Activated T-helper 1 cell treated with anti-CD3 and anti-CD28 coated beads, Interleukin-12 subunit alpha, Interleukin-12 subunit beta, Interleukin-2, Interleukin-4 antibody, amounts not matched to agents 30 ng/mL and 10 ng/mL and 1 ng/mL, durations not matched to agents 14 hours and 24 hours and 36 hours (primary cell): Measurements from ENCODE around the gene MCAM. TPM values are rescaled to one million over a fixed set of nuclear protein-coding genes. Genes with fewer than 3 reads are reported as not detected.
A peak's percentile ranks its signal among the peaks of the same experiment; 100 is the strongest.

Experiments used
- DNase-seq: peaks from one replicate; pipeline ENCODE4 v3.0.0; 2021; ENCODE audit warnings: low spot score
- H3K27ac Mint-ChIP-seq: one replicate; pipeline ENCODE4 v1.8.0; 2021; ENCODE audit warnings: mild to moderate bottlenecking, mixed read lengths
- H3K27me3 Mint-ChIP-seq: one replicate; pipeline ENCODE4 v1.8.0; 2022; ENCODE audit warnings: mild to moderate bottlenecking, moderate library complexity, mixed read lengths; ENCODE audit not compliant: insufficient read depth
- H3K36me3 Mint-ChIP-seq: one replicate; pipeline ENCODE4 v1.8.0; 2021; ENCODE audit warnings: low read depth, mixed read lengths
- H3K4me1 Mint-ChIP-seq: one replicate; pipeline ENCODE4 v1.8.0; 2021; ENCODE audit warnings: low read depth, mixed read lengths
- H3K4me3 Mint-ChIP-seq: one replicate; pipeline ENCODE4 v1.8.0; 2021; ENCODE audit warnings: mild to moderate bottlenecking, moderate library complexity, mixed read lengths
- H3K9me3 Mint-ChIP-seq: one replicate; pipeline ENCODE4 v1.8.0; 2021; ENCODE audit warnings: mixed read lengths
- intact Hi-C: fragments of 100-400 bp; cut with micrococcal nuclease; formaldehyde crosslinking; loops from one replicate; pipeline ENCODE4 v1.15.1; 2024
- total RNA-seq: library from RNA; stranded (reverse); gene quantifications from 2 replicates; pipeline ENCODE4 v1.2.3, GENCODE V29; 2022

Gene MCAM
- total RNA-seq, 1 donor from 2014 or later, result 6.0 TPM

- intact Hi-C loops, result no loop called here
- Mint-ChIP-seq H3K27me3 (peaks cover 36% of the 10 kb centered on the region), H3K27ac (no peak overlapping the region), H3K4me1 (peaks cover 20% of the 10 kb centered on the region), H3K9me3 (no peaks in the 10 kb centered on the region), H3K4me3 (no peak overlapping the region), H3K36me3 (peaks cover 14% of the 10 kb centered on the region)
- DNase-seq, result no peak
Measured at GRCh38 chr11:119342023-119342300, 25.0 kb upstream of the MCAM start.

GRCh38 chr11:119341222-119342022 is 24.5 kb upstream of the MCAM start:
- no peak for DNase-seq
- peaks cover 36% of the 10 kb centered on the region for H3K27me3 Mint-ChIP-seq
- H3K4me3 Mint-ChIP-seq, result no peak overlapping the region
- intact Hi-C loops, result no loop called here
- no peak overlapping the region for H3K27ac Mint-ChIP-seq
- peaks cover 23% of the 10 kb centered on the region for H3K4me1 Mint-ChIP-seq
- no peaks in the 10 kb centered on the region for H3K9me3 Mint-ChIP-seq
- peaks cover 17% of the 10 kb centered on the region for H3K36me3 Mint-ChIP-seq

- intact Hi-C loops, result no loop called here
- H3K9me3 Mint-ChIP-seq, result no peaks in the 10 kb centered on the region
- no peak within 1 kb of the TSS for H3K27ac Mint-ChIP-seq
- peaks cover 22% of the 10 kb centered on the region for H3K36me3 Mint-ChIP-seq
- peaks cover 31% of the 10 kb centered on the region for H3K4me1 Mint-ChIP-seq
- no peak for DNase-seq
- H3K27me3 Mint-ChIP-seq, result peaks cover 36% of the 10 kb centered on the region
- no peak within 1 kb of the TSS for H3K4me3 Mint-ChIP-seq
Measured at GRCh38 chr11:119340335-119341221, 23.6 kb upstream of the MCAM start, which contains the start of gene C1QTNF5. TSS of gene C1QTNF5 (minus strand) at chr11:119340883. CDS start at chr11:119340397, 486 bp downstream.

DNA sequence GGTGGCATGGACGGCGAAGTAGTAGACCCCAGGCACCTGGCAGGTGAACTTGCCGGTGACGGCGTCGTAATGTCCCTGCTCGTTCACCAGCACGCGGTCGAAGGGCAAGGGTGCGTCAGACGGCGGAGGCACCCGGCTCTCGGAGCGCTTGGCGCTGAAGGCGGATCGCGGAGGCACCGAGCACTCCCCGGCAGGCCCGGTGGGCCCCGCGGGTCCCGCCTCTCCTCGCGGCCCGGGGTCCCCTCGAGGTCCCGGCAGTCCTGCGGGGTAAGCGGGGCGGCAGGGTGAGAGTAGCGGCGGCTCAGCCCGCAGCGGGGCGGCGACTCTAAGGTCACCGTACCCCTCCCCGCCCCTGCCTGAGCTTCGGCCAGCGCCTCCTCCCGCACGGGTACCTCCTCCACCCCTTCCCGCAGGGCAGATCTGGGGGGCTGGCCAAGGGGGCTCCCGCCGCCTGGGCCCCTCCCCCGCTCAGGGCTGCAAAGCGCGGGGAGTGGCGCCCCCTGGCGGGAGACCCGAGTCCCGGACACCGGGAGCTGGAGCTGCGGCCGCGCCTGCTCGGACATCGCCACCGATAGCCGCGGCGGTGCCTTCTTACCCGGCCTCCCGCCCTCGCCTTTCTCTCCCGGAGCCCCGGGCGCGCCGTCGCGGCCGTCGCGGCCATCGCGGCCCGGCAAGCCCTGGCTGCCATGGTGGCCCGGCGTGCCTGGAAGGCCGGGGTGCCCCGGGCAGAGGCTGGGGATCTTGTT is 22.8 kb upstream of the MCAM start:
- Mint-ChIP-seq H3K27me3 (peaks cover 36% of the 10 kb centered on the region), H3K4me1 (peaks cover 39% of the 10 kb centered on the region), H3K36me3 (peaks cover 22% of the 10 kb centered on the region), H3K27ac (no peak overlapping the region), H3K4me3 (no peak overlapping the region), H3K9me3 (no peaks in the 10 kb centered on the region)
- no peak for DNase-seq
- intact Hi-C loops, result loop anchor here (2.0 kb wide), 1 partner anchor 17 kb away; no protein-coding TSS in a partner anchor

- H3K27me3 Mint-ChIP-seq, result peaks cover 32% of the 10 kb centered on the region
- intact Hi-C loops, result loop anchor here (1.0 to 2.0 kb wide), 3 partner anchors 18 to 42 kb away; partner anchors contain the start of gene USP2
Measured at GRCh38 chr11:119338965-119339588, 22.1 kb upstream of the MCAM start.

GRCh38 chr11:119338318-119338890 is 21.5 kb upstream of the MCAM start:
- intact Hi-C loops, result loop anchor here (1.0 to 2.0 kb wide), 3 partner anchors 17 to 43 kb away; partner anchors contain the start of gene USP2
- no peaks in the 10 kb centered on the region for H3K9me3 Mint-ChIP-seq
- no peak overlapping the region for H3K27ac Mint-ChIP-seq
- H3K36me3 Mint-ChIP-seq, result peaks cover 22% of the 10 kb centered on the region
- peak; percentile 49 for DNase-seq
- peaks cover 30% of the 10 kb centered on the region for H3K27me3 Mint-ChIP-seq
- H3K4me1 Mint-ChIP-seq, result peaks cover 44% of the 10 kb centered on the region
- peak overlapping the region; percentile 21 for H3K4me3 Mint-ChIP-seq

More at GRCh38 chr11:119338965-119339588, 22.1 kb upstream of the MCAM start:
- DNase-seq, result no peak
- Mint-ChIP-seq H3K4me1 (peaks cover 40% of the 10 kb centered on the region), H3K9me3 (no peaks in the 10 kb centered on the region), H3K36me3 (peaks cover 22% of the 10 kb centered on the region), H3K27ac (no peak overlapping the region), H3K4me3 (no peak overlapping the region)

- peaks cover 23% of the 10 kb centered on the region for H3K27me3 Mint-ChIP-seq
- H3K4me1 Mint-ChIP-seq, result peaks cover 50% of the 10 kb centered on the region
- H3K9me3 Mint-ChIP-seq, result no peaks in the 10 kb centered on the region
- no peak overlapping the region for H3K27ac Mint-ChIP-seq
- intact Hi-C loops, result loop anchor here (1.0 to 2.0 kb wide), 3 partner anchors 16 to 44 kb away; partner anchors contain the start of gene USP2
- no peak overlapping the region for H3K4me3 Mint-ChIP-seq
- no peak for DNase-seq
- H3K36me3 Mint-ChIP-seq, result peaks cover 22% of the 10 kb centered on the region
Measured at GRCh38 chr11:119337581-119338317, 20.8 kb upstream of the MCAM start.

DNA sequence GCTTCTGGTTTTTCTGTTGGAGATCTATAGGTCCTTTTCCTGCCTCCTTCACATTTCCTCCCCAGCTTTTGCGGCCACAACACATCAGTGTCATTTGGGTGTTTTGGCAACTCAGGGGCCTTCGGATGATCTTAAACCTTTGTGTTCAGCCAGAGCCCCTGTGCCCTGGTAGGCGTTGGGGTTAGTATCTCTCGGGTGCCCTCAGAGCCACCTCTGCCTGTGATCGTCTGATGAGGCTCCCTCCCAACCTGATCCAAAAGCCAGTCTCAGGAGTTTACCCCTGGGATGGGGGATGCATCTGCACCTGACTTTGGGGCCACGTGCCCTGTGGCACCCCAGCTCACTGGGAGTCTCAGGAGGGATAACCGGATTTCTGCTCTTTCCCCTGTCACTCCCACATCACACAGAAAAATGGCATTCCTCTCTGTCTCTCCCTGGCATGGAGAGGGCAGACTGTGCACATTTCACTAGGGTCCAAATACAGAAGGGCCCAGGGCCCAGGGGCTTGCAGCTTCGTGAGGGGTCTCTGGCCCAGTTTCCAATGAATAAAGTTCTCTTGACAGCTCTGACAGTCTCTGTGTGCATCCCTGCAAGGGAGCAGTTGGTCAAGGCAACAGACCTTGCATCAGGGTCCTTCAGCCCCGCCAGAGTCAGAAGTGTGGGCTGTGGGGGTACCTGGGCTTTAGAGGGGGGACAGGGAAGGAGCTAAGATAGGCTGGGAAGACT is 20.0 kb upstream of the MCAM start:
- Mint-ChIP-seq H3K27ac (no peak overlapping the region), H3K4me1 (peaks cover 53% of the 10 kb centered on the region), H3K4me3 (peak overlapping the region; percentile 97), H3K9me3 (no peaks in the 10 kb centered on the region), H3K27me3 (peaks cover 25% of the 10 kb centered on the region), H3K36me3 (peaks cover 22% of the 10 kb centered on the region)
- intact Hi-C loops, result no loop called here
- no peak for DNase-seq

- Mint-ChIP-seq H3K4me3 (peak overlapping the region; percentile 97), H3K27ac (peak overlapping the region; percentile 66), H3K27me3 (peaks cover 16% of the 10 kb centered on the region), H3K9me3 (no peaks in the 10 kb centered on the region), H3K36me3 (peaks cover 22% of the 10 kb centered on the region), H3K4me1 (peaks cover 53% of the 10 kb centered on the region)
- intact Hi-C loops, result no loop called here
- DNase-seq, result no peak
Measured at GRCh38 chr11:119335655-119336543, 19.0 kb upstream of the MCAM start.

- Mint-ChIP-seq H3K9me3 (no peaks in the 10 kb centered on the region), H3K27me3 (peaks cover 21% of the 10 kb centered on the region), H3K36me3 (peaks cover 22% of the 10 kb centered on the region), H3K27ac (peak overlapping the region; percentile 96), H3K4me3 (peak overlapping the region; percentile 97), H3K4me1 (peaks cover 53% of the 10 kb centered on the region)
- intact Hi-C loops, result no loop called here
- no peak for DNase-seq
Measured at GRCh38 chr11:119335091-119335654, 18.2 kb upstream of the MCAM start.
